Type B pancreatic cell (in vitro differentiated cells): Measurements from ENCODE around the gene FOXP4. TPM values are rescaled to one million over a fixed set of nuclear protein-coding genes. Genes with fewer than 3 reads are reported as not detected.

Source experiments
- DNase-seq: peaks from one replicate; pipeline ENCODE4 v3.0.0; 2021; ENCODE audit warnings: mixed read lengths; ENCODE audit not compliant: unreplicated experiment; ENCODE audit errors: extremely low spot score
- H3K27ac Mint-ChIP-seq: 2 replicates; pipeline ENCODE4 v1.8.0; 2021; ENCODE audit warnings: mild to moderate bottlenecking, mixed read lengths
- H3K27me3 Mint-ChIP-seq: 2 replicates; pipeline ENCODE4 v1.8.0; 2021; ENCODE audit warnings: mixed read lengths
- H3K36me3 Mint-ChIP-seq: 2 replicates; pipeline ENCODE4 v1.8.0; 2021; ENCODE audit warnings: mixed read lengths
- H3K4me1 Mint-ChIP-seq: one replicate; pipeline ENCODE4 v1.8.0; 2021; ENCODE audit warnings: mixed read lengths; ENCODE audit not compliant: unreplicated experiment
- H3K4me3 Mint-ChIP-seq: 2 replicates; pipeline ENCODE4 v1.8.0; 2021; ENCODE audit warnings: mild to moderate bottlenecking, mixed read lengths
- H3K9me3 Mint-ChIP-seq: 2 replicates; pipeline ENCODE4 v1.8.0; 2021; ENCODE audit warnings: mixed read lengths
- CTCF ChIP-seq: fragments of 200-600 bp; sonication (generic); conservative IDR thresholded peaks from 2 replicates; pipeline ENCODE4 v1.5.0; 2021; ENCODE audit warnings: antibody characterized with exemption, mild to moderate bottlenecking
- total RNA-seq: library from RNA; stranded (reverse); gene quantifications from 2 replicates; pipeline ENCODE4 v1.2.1, GENCODE V29; 2021; ENCODE audit warnings: low replicate concordance

FOXP4 gene
- total RNA-seq, 1 donor from 2014 or later, result 100 TPM

- no peak for DNase-seq
- peaks cover 35% of the 10 kb centered on the region for H3K27me3 Mint-ChIP-seq
- H3K36me3 Mint-ChIP-seq, result peaks cover 12% of the 10 kb centered on the region
- no peak for TF ChIP-seq CTCF
- H3K4me3 Mint-ChIP-seq, result peak overlapping the region; percentile 92
- no peaks in the 10 kb centered on the region for H3K9me3 Mint-ChIP-seq
- peaks cover 53% of the 10 kb centered on the region for H3K4me1 Mint-ChIP-seq
- peak overlapping the region; percentile 91 for H3K27ac Mint-ChIP-seq
These were observed 94.2 kb downstream of the FOXP4 start for GRCh38 chr6:41640426-41640825.

- H3K27me3 Mint-ChIP-seq, result peaks cover 28% of the 10 kb centered on the region
- H3K4me1 Mint-ChIP-seq, result peaks cover 52% of the 10 kb centered on the region
- peaks cover 16% of the 10 kb centered on the region for H3K36me3 Mint-ChIP-seq
- H3K4me3 Mint-ChIP-seq, result peak overlapping the region; percentile 66
- no peak for DNase-seq
- no peak for TF ChIP-seq CTCF
- H3K27ac Mint-ChIP-seq, result peak overlapping the region; percentile 78
- H3K9me3 Mint-ChIP-seq, result no peaks in the 10 kb centered on the region
These were observed 95.3 kb downstream of the FOXP4 start for GRCh38 chr6:41641352-41641925.

GRCh38 chr6:41642090-41642959 is 96.1 kb downstream of the FOXP4 start:
- Mint-ChIP-seq H3K9me3 (no peaks in the 10 kb centered on the region), H3K27ac (no peak overlapping the region), H3K27me3 (peaks cover 25% of the 10 kb centered on the region), H3K36me3 (peaks cover 16% of the 10 kb centered on the region), H3K4me1 (peaks cover 48% of the 10 kb centered on the region), H3K4me3 (peak overlapping the region; percentile 35)
- DNase-seq, result no peak
- no peak for TF ChIP-seq CTCF

GRCh38 chr6:41642960-41643898 is 97.0 kb downstream of the FOXP4 start:
- no peak for TF ChIP-seq CTCF
- H3K9me3 Mint-ChIP-seq, result no peaks in the 10 kb centered on the region
- peaks cover 20% of the 10 kb centered on the region for H3K27me3 Mint-ChIP-seq
- peak overlapping the region; percentile 74 for H3K4me3 Mint-ChIP-seq
- no peak for DNase-seq
- peaks cover 51% of the 10 kb centered on the region for H3K4me1 Mint-ChIP-seq
- peaks cover 18% of the 10 kb centered on the region for H3K36me3 Mint-ChIP-seq
- no peak overlapping the region for H3K27ac Mint-ChIP-seq

GRCh38 chr6:41643899-41644269 is 97.7 kb downstream of the FOXP4 start:
- peaks cover 55% of the 10 kb centered on the region for H3K4me1 Mint-ChIP-seq

More at GRCh38 chr6:41643899-41644269, 97.7 kb downstream of the FOXP4 start:
- Mint-ChIP-seq H3K36me3 (peaks cover 19% of the 10 kb centered on the region), H3K4me3 (peak overlapping the region; percentile 74), H3K27me3 (peaks cover 19% of the 10 kb centered on the region), H3K27ac (no peak overlapping the region), H3K9me3 (no peaks in the 10 kb centered on the region)
- no peak for TF ChIP-seq CTCF
- no peak for DNase-seq
